GM18870 (cell line): ENCODE data around the gene ANKRD55.
"Not testable (repeated sequence)": the region's sequence is repeated elsewhere in the genome, so short reads cannot be mapped to it uniquely, and the experiment has no call there.

Experiments
- ATAC-seq: cut with Tn5 transposase; IDR thresholded peaks from one replicate; pipeline ENCODE4 v1.9.1; 2021; ENCODE audit warnings: moderate library complexity; ENCODE audit not compliant: unreplicated experiment

ANKRD55 gene

GRCh38 chr5:56110646-56111403 lies 122.3 kb downstream of the ANKRD55 start:
- no peak for ATAC-seq

- ATAC-seq: no peak
These were observed 124.9 kb downstream of the ANKRD55 start for GRCh38 chr5:56108246-56108645.

GRCh38 chr5:56106837-56107236 lies 126.3 kb downstream of the ANKRD55 start:
- no peak for ATAC-seq

GRCh38 chr5:56105511-56106291 lies 127.4 kb downstream of the ANKRD55 start:
- ATAC-seq: no peak

GRCh38 chr5:56102889-56103288 lies 130.2 kb downstream of the ANKRD55 start:
- ATAC-seq: no peak

- ATAC-seq: not testable (repeated sequence)
These were observed 130.9 kb downstream of the ANKRD55 start for GRCh38 chr5:56102207-56102606.

- no peak for ATAC-seq
These were observed 131.9 kb downstream of the ANKRD55 start for GRCh38 chr5:56101180-56101579.

- no peak for ATAC-seq
These were observed 132.5 kb downstream of the ANKRD55 start for GRCh38 chr5:56100439-56101176.

- ATAC-seq: no peak
These were observed 133.8 kb downstream of the ANKRD55 start for GRCh38 chr5:56099346-56099745.

- no peak for ATAC-seq
These were observed 136.1 kb downstream of the ANKRD55 start for GRCh38 chr5:56097055-56097454.

- peak; percentile 71 for ATAC-seq
These were observed 137.5 kb downstream of the ANKRD55 start for GRCh38 chr5:56095579-56096102.

GRCh38 chr5:56094579-56095361 lies 138.4 kb downstream of the ANKRD55 start:
- peak; percentile 26 for ATAC-seq

- ATAC-seq: no peak
These were observed 139.2 kb downstream of the ANKRD55 start for GRCh38 chr5:56093970-56094369.

GRCh38 chr5:56092115-56092514 lies 141.0 kb downstream of the ANKRD55 start:
- no peak for ATAC-seq

- no peak for ATAC-seq
These were observed 141.5 kb downstream of the ANKRD55 start for GRCh38 chr5:56091664-56092063.

- ATAC-seq: no peak
These were observed 142.2 kb downstream of the ANKRD55 start for GRCh38 chr5:56090793-56091460.

GRCh38 chr5:56088967-56089829 lies 143.9 kb downstream of the ANKRD55 start:
- ATAC-seq: peak; percentile 89

- ATAC-seq: no peak
These were observed 144.6 kb downstream of the ANKRD55 start for GRCh38 chr5:56088431-56088949.

- ATAC-seq: no peak
These were observed 147.9 kb downstream of the ANKRD55 start for GRCh38 chr5:56085193-56085592.
